H1 (cell line): ENCODE measurements around the gene LBX2.

ENCODE experiments used
- CHD1 ChIP-seq: IDR thresholded peaks from 2 replicates; pipeline ENCODE4 v1.6.1; 2012; ENCODE audit warnings: low read depth, low read length, improper control_type of control experiment
- CTCF ChIP-seq, 3 experiments: IDR thresholded peaks; 1 replicate in 2 of 3; 2 replicates in 1 of 3; pipeline versions ENCODE4 v1.5.1 to v1.6.1; 2011; ENCODE audit warnings: low read length in 3 of 3, mild to moderate bottlenecking in 3 of 3, inconsistent platforms in 2 of 3, low read depth in 1 of 3, moderate library complexity in 1 of 3; ENCODE audit not compliant: insufficient read depth in 1 of 3; ENCODE audit errors: control extremely low read depth in 1 of 3
- EZH2 ChIP-seq: fragments of 200-600 bp; sonication (generic); IDR thresholded peaks from 2 replicates; pipeline ENCODE4 v1.7.1; 2012; ENCODE audit warnings: low read depth, mild to moderate bottlenecking, moderate library complexity, low read length, inconsistent platforms; ENCODE audit not compliant: severe bottlenecking
- GTF2F1 ChIP-seq: IDR thresholded peaks from 2 replicates; pipeline ENCODE4 v1.6.1; 2012; ENCODE audit warnings: low read depth, low read length, improper control_type of control experiment, borderline replicate concordance
- HDAC6 ChIP-seq: IDR thresholded peaks from one replicate; pipeline ENCODE4 v1.7.1; 2012; ENCODE audit warnings: low read depth, mild to moderate bottlenecking, inconsistent platforms, low read length, moderate library complexity
- MAX ChIP-seq: IDR thresholded peaks from 2 replicates; pipeline ENCODE4 v1.6.1; 2012; ENCODE audit warnings: inconsistent platforms
- SIX5 ChIP-seq: IDR thresholded peaks from 2 replicates; pipeline ENCODE4 v1.6.1; 2011; ENCODE audit warnings: mild to moderate bottlenecking, low read depth, low read length
- ZNF274 ChIP-seq: IDR thresholded peaks from 2 replicates; pipeline ENCODE4 v1.7.0; 2012; ENCODE audit warnings: low read length, borderline replicate concordance; ENCODE audit errors: extremely low read depth

- no peak for TF ChIP-seq ZNF274
- TF ChIP-seq CTCF (IDR thresholded peaks at IDR 0.05; ENCODE audit: control extremely low read depth in 1 of 3, insufficient read depth in 1 of 3, low read depth in 1 of 3, low read length in 3 of 3) = no peak
- TF ChIP-seq CHD1 = no peak
- TF ChIP-seq EZH2 = no peak
- TF ChIP-seq HDAC6 = no peak
- TF ChIP-seq MAX = no peak
- TF ChIP-seq GTF2F1 = no peak
- TF ChIP-seq SIX5 = no peak
Observed at GRCh38 chr2:74546004-74546403, 46.6 kb upstream of the LBX2 start.
